Measurements from ENCODE around the gene MOXD1.

Gene MOXD1

GRCh38 chr6:132412656-132413498 is 11.6 kb upstream of the MOXD1 start:
- no peak overlapping the region for H3K27ac ChIP-seq
- ChIA-PET POLR2A (ENCODE audit: low non-redundant PET) (no interaction called here), CTCF (interaction anchor here (1.4 kb wide), 1 partner anchor 133 kb away, joined by 4 read pairs; no protein-coding TSS in a partner anchor)
- TF ChIP-seq CTCF (conservative IDR thresholded peaks at IDR 0.05; ENCODE audit: low read depth) = no peak
- no peak for DNase-seq (ENCODE audit: low spot score)

GRCh38 chr6:132411296-132411695 is 10.0 kb upstream of the MOXD1 start:
- TF ChIP-seq CTCF (conservative IDR thresholded peaks at IDR 0.05; ENCODE audit: low read depth) = no peak
- H3K27ac ChIP-seq = no peak overlapping the region
- CTCF ChIA-PET = interaction anchor here (1.4 kb wide), 1 partner anchor 131 kb away, joined by 4 read pairs; no protein-coding TSS in a partner anchor
- DNase-seq (ENCODE audit: low spot score) = no peak
- POLR2A ChIA-PET (ENCODE audit: low non-redundant PET) = no interaction called here

- ChIA-PET POLR2A (ENCODE audit: low non-redundant PET) (no interaction called here), CTCF (no interaction called here)
- no peak for TF ChIP-seq CTCF (conservative IDR thresholded peaks at IDR 0.05; ENCODE audit: low read depth)
- no peak for DNase-seq (ENCODE audit: low spot score)
- H3K27ac ChIP-seq = no peak overlapping the region
Observed at GRCh38 chr6:132410830-132411229, 9.6 kb upstream of the MOXD1 start.

GRCh38 chr6:132405143-132405915 is 4.1 kb upstream of the MOXD1 start:
- TF ChIP-seq CTCF (conservative IDR thresholded peaks at IDR 0.05; ENCODE audit: low read depth) = no peak
- ChIA-PET POLR2A (ENCODE audit: low non-redundant PET) (no interaction called here), CTCF (interaction anchor here (1.0 kb wide), 1 partner anchor 125 kb away, joined by 4 read pairs; no protein-coding TSS in a partner anchor)
- H3K27ac ChIP-seq = no peak overlapping the region
- no peak for DNase-seq (ENCODE audit: low spot score)

GRCh38 chr6:132404736-132405135 is 3.5 kb upstream of the MOXD1 start:
- CTCF ChIA-PET = interaction anchor here (1.0 kb wide), 1 partner anchor 125 kb away, joined by 4 read pairs; no protein-coding TSS in a partner anchor
- no peak overlapping the region for H3K27ac ChIP-seq
- no peak for TF ChIP-seq CTCF (conservative IDR thresholded peaks at IDR 0.05; ENCODE audit: low read depth)
- no peak for DNase-seq (ENCODE audit: low spot score)
- POLR2A ChIA-PET (ENCODE audit: low non-redundant PET) = no interaction called here

GRCh38 chr6:132404330-132404729 is 3.1 kb upstream of the MOXD1 start:
- ChIA-PET CTCF (no interaction called here), POLR2A (ENCODE audit: low non-redundant PET) (no interaction called here)
- DNase-seq (ENCODE audit: low spot score) = no peak
- no peak for TF ChIP-seq CTCF (conservative IDR thresholded peaks at IDR 0.05; ENCODE audit: low read depth)
- H3K27ac ChIP-seq = no peak overlapping the region
